Stimulated activated CD8-positive, alpha-beta memory T cell treated with anti-CD3 and anti-CD28 coated beads, Interleukin-4, amount 100 ng/mL, for 24 hours (primary cell): ENCODE measurements around the gene RMDN3.
A peak's percentile ranks its signal among the peaks of the same experiment; 100 is the strongest.

ENCODE experiments used
- DNase-seq: peaks from one replicate; pipeline ENCODE4 v3.0.0-alpha.2; 2020; ENCODE audit warnings: low read depth

RMDN3 gene, protein sequence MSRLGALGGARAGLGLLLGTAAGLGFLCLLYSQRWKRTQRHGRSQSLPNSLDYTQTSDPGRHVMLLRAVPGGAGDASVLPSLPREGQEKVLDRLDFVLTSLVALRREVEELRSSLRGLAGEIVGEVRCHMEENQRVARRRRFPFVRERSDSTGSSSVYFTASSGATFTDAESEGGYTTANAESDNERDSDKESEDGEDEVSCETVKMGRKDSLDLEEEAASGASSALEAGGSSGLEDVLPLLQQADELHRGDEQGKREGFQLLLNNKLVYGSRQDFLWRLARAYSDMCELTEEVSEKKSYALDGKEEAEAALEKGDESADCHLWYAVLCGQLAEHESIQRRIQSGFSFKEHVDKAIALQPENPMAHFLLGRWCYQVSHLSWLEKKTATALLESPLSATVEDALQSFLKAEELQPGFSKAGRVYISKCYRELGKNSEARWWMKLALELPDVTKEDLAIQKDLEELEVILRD

DNA sequence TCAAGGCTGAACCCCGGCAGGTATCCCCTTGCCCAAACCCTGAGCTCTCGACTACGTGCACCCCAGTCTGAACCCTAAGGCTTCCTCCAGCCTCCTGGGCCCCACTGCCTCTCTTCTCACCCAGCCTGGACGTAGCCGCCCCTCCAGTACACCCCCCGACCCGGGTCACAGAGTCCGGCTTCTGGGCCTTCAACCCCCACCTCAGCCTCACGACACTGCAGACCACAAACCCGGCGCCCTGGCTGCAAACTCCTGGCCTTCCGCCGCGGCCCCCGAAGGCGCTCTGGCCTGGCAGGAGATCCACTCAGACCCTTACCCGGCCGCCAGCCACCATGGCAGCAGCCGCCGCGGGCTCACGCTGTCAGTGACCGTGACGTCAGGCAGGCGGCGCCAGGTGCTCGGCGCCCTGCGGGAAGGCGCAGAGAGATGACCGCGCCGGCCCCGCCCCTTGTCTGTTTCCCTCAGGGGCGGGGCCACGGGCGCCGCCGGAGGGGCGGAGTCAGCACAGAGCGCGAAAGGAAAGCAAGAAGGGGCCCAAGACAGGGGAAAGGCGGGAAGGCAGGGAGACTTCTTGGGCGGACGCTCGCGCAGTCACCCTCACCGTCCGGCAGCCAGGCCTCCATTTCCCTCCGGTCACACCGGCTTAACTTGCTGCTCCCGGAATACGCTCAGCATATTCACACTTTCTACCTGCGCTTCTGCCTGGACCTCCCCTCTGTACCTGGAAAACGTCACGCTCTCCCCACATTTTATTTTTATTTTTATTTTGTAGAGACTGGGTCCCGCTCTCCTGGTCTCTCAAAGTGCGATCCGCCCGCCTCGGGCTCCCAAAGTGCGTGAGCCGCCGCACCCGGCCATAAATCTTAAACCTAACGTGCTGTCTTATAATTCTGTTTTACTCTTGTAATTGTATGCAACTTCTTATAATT lies at the start of gene RMDN3:
TSS of gene RMDN3 (minus strand) at position 372 of the 929 bp plus-strand sequence. CDS start 471 bp downstream, outside the sequence.
- peak; percentile 89 for DNase-seq

DNA sequence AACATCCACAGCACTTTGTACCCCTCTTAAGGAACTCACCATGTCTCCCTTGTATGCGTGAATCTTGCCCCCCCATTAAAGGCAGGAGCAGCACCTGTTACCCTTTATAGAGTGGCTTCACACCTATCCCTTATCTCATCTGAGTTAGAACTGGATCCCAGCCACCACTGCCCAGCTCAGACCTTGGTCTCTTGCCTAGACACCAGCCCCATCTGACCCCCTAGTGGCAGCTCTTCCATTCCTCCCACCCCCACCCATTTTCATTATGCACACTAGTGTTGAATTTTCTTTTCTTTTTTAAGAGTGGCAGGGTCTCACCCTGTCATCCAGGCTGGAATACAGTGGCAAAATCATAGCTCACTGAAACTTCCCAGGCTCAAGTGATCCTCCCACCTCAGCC lies 48.6 kb upstream of the RMDN3 start:
- DNase-seq = no peak

DNA sequence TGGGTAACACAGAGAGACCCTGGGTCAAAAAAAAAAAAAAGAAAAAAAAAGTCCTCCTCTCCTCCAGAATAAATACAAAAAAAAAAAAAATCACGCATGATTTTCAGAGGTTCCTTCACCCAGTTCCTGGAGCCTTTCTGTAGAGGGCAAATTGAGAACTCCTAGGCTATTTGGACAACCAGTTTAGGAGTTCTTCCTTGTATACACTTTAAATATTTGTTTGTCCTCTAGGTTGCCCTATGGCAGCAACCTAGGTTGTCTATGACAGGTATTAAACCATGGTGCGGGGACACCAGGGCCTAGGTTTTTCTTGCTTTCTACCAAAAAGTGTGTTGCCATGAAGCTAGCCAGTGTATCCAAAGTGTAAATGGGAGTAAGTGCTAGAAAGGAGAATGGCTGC lies 48.0 kb upstream of the RMDN3 start:
- DNase-seq = no peak

DNA sequence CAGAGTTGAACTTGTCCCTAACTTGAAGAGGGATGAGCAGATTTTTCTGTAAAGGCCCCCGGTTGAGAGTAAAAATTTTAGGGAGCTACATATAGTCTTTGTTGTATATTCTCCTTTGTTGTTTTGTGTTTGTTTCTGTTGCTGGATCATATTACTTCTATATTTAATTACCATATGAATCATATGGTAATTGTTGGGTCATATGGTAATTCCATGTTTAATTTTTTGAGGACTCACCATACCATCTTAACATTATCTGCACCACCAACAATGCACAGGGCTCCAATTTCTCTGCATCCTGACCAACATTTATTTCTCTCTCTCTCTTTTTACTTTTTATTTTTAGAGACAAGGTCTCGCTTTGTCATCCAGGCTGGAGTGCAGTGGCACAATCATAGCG lies 44.5 kb upstream of the RMDN3 start:
- no peak for DNase-seq

DNA sequence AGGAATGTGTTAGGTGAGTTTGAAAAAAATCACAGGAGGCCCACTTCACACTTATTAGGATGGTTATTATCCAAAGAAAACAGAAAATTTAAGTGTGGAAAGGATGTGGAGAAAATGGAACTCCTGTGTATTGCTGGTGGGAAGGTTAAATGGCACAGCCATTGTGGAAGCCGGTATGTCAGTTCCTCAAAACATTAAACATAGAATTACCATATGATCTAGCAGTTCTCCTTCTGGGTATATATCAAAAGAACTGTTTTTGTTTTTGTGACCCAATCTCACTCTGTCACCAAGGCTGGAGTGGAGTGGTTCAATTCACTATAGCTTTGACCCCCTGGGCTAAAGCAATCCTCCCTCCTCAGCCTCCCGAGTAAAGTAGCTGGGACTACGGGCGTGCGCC lies 41.5 kb upstream of the RMDN3 start:
- DNase-seq = no peak

GRCh38 chr15:40796041-40796440 lies 41.0 kb upstream of the RMDN3 start:
- no peak for DNase-seq

DNA sequence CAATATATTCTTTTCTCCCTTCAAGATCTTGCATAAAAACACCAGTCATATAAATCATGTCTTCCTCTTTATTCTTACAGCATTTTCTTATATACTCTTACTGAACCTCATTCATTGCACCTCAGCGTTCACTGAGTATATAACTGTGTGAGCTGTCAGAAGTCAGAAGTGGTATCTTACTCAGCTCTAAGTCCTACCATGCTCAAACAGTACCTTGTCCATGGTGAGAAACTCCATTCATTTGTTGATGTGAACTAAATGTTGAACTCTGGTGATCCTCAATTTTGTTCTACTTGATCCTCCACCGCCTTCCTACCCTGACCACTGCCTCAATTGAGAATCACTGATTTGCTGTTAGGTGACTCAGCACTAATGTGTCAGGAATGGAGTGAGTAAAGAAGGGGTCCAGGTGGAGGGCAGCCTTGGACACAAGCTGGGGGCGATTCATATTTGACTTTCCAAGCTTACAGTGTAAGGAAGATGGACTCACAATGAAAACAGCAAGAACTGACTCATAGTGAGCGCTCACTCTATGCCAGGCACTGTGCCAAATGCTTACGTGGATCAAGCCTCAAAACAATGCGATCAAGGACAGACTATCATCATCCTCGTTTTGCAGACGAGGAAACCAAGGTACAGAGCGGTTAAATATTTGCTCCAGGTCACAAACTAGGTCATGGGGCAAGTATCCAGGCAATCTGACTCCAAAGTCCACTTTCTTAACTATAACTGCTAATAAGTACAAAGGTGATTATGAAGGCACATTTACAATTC lies 38.3 kb upstream of the RMDN3 start:
- no peak for DNase-seq

DNA sequence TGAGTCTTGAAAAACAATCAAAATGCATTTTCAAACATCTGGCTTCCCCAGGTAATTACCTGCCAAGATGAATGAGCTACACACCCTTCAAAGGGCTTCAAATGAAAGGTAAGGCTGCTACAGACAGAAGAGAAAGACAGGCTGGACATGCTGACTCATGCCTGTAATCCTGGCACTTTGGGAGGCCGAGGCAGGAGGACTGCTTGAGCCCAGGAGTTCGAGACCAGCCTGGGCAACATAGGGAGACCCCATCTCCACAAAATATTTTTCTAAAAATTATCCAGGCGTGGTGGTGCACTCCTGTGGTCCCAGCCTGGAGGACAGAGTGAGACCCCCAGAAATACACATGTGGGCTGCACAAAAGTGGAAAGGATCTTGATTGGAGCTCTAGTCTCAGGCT lies 37.3 kb upstream of the RMDN3 start:
- no peak for DNase-seq

- no peak for DNase-seq
Measured at GRCh38 chr15:40790718-40791117, 35.7 kb upstream of the RMDN3 start.

- no peak for DNase-seq
Measured at GRCh38 chr15:40789999-40790398, 34.9 kb upstream of the RMDN3 start.

- DNase-seq = no peak
Measured at GRCh38 chr15:40789119-40789518, 34.1 kb upstream of the RMDN3 start.

GRCh38 chr15:40787991-40788390 lies 32.9 kb upstream of the RMDN3 start:
- no peak for DNase-seq

DNA sequence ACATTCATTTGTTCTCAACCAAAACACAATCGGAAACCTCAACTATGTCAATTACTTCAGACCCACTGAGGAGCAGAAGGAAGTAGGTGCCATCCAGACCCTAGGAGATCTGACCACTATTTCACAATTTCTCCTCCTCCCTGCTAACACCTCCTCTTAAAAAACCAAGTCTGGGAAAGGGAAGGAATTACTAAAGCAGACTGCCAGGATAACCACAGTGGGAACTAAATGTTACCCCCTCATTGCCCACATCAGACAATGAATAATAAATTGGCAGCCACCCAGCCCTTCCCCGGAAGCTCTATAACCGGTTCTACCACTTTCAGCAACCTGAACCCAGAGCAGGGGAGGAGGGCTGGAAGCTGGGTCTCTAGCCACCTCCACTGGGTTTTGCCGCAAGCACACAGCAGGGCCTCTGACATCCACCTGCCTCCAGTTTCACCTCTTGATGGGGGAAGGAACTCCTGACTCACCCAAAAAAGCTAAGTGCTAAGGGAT lies 32.3 kb upstream of the RMDN3 start:
- peak; percentile 56 for DNase-seq

DNA sequence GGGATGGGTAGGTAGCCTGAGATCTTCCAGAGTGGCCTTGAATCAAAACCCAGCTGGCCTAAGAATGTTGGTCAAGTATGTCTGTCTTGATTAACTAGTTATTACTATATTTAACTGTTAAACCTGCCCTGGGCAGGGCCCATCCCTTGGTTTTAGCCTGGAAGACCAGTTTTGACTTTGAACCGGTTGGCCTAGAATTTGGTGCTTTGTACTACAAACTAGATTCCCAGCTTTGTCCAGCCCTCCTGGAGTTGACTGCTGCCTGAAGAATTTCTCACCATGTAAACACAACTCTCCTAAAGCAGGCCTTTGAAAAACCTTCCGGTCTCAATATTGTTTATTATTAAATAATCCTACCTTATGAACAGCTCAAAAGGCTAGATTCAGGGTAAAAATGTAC lies 30.8 kb upstream of the RMDN3 start:
- DNase-seq = no peak

GRCh38 chr15:40785164-40785563 lies 30.1 kb upstream of the RMDN3 start:
- DNase-seq = no peak

- peak; percentile 65 for DNase-seq
Measured at GRCh38 chr15:40782609-40783227, 27.7 kb upstream of the RMDN3 start.

DNA sequence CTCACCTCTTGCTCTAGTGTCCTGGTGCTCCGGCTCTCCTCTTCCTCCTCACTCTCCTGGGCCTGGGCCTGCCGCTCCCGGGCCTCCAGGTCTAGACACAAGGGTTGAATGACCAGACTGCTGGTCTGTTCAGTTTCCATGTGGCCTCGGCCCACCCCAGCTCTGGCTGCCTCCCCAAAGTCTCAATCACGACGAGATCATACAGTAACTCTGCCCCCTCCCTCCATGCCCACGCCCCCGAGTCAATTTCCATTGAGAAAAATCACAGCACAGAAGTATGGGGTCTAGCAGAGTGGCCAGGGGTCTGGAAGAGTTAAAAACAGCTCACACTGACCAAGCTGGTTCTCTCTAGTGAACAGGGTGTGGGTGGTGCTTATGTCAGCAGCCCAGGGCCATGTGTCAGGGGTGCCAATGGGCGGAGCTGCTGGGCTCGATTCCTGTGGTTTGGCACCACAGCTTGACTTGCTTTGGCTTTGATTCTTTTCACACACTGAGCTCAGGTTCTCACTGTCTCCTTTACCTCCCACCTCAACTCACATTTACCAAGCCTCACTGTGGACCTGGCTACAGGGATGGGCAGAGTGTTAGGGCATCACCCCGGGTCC lies 21.6 kb upstream of the RMDN3 start:
- peak; percentile 46 for DNase-seq

DNA sequence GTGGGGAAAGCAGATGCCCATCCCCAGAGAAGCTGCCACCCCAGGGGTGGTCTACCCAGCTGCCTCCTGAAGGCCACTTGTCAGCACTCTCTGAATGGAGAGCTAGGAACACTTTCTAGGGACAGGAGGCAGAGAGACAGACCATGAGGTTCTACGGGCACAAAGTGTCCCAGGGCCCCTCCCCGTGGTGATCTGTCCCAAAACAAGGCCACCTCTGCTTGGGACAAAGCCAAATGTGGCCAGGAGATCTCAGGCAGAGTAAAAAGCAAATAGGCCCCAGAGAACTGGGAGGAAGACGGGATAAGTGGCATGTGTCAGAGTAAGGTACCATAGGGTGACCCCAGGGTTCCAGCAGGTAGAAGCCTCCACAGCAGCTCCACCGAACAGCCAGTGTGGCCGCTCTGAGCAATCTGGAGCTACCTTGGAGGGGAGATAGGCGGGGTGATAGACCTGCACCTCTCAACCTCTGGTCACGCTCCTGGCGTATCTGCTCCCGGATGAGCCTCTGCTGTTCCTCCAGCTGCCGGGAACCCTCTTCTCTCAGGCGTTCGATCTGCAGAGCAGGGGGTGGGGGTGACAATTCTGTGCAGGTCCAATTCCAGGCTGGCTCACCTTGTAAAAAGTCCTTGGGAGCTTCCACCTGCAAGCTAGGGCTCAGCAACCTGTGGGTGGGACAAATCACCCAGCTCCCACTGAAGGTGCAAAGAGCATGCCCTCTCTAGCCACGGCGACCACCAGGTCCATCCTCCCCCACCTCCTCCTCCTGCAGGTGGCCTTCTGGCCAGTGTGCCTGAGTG lies 20.9 kb upstream of the RMDN3 start:
- no peak for DNase-seq

- no peak for DNase-seq
Measured at GRCh38 chr15:40775007-40775406, 20.0 kb upstream of the RMDN3 start.

DNA sequence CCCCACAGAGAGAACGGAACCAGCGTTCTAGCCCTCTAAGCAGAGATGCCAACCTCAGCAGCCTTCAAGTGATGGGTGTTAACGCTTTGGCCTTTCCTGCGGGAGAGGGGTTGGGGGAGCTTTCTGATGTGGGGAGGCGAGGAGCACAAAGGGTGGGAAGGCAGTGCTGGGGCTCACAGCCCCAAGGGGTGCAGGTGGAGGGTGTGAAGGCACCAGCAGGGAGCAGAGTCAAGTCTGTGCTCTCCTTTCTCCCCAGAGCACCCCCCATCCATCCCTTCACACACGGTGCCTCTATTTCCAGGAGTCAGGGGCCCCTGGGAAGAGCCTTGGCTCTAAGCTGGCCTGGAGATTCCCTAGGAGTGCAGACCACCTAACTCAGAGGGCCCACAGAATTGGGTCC lies 18.8 kb upstream of the RMDN3 start:
- DNase-seq = no peak
